HepG2 (cell line): ENCODE measurements around the gene SLC50A1. TPM values are rescaled to one million over a fixed set of nuclear protein-coding genes. Genes with fewer than 3 reads are reported as not detected.

ENCODE experiments used
- CSRNP2 ChIP-seq: sonication (generic); formaldehyde crosslinking; conservative IDR thresholded peaks from 2 replicates; pipeline ENCODE4 v1.8.0; 2022; ENCODE audit warnings: low read depth, missing genetic modification reagents
- EED ChIP-seq: sonication (generic); formaldehyde crosslinking; IDR thresholded peaks from 2 replicates; pipeline ENCODE4 v1.5.0; 2020; ENCODE audit warnings: mild to moderate bottlenecking, missing genetic modification reagents
- HNF4A ChIP-seq: sonication (generic); formaldehyde crosslinking; IDR thresholded peaks from 2 replicates; pipeline ENCODE4 v1.4.0; 2020; ENCODE audit warnings: missing genetic modification reagents
- SMAD1 ChIP-seq: sonication (generic); formaldehyde crosslinking; IDR thresholded peaks from 2 replicates; pipeline ENCODE4 v1.4.0; 2020; ENCODE audit warnings: missing genetic modification reagents, low read depth, mild to moderate bottlenecking, borderline replicate concordance
- SMAD9 ChIP-seq: sonication (generic); formaldehyde crosslinking; IDR thresholded peaks from 2 replicates; pipeline ENCODE4 v1.5.1; 2020; ENCODE audit warnings: mild to moderate bottlenecking, missing genetic modification reagents
- SRY ChIP-seq: sonication (generic); formaldehyde crosslinking; IDR thresholded peaks from 2 replicates; pipeline ENCODE4 v1.8.0; 2022; ENCODE audit warnings: mild to moderate bottlenecking, missing genetic modification reagents
- TIGD3 ChIP-seq: sonication (generic); formaldehyde crosslinking; IDR thresholded peaks from 2 replicates; pipeline ENCODE4 v1.5.1; 2020; ENCODE audit warnings: mild to moderate bottlenecking, missing genetic modification reagents, borderline replicate concordance
- ZBTB26 ChIP-seq: IDR thresholded peaks from 2 replicates; pipeline ENCODE4 v1.6.1; 2016; ENCODE audit warnings: missing compliant biosample characterization, missing genetic modification reagents, borderline replicate concordance
- ZBTB7A ChIP-seq: sonication (generic); formaldehyde crosslinking; IDR thresholded peaks from 2 replicates; pipeline ENCODE4 v1.8.0; 2022; ENCODE audit warnings: mild to moderate bottlenecking, missing genetic modification reagents
- ZGPAT ChIP-seq: IDR thresholded peaks from 2 replicates; pipeline ENCODE4 v1.6.1; 2016; ENCODE audit warnings: mild to moderate bottlenecking
- ZNF318 ChIP-seq: sonication (generic); formaldehyde crosslinking; IDR thresholded peaks from 2 replicates; pipeline ENCODE4 v1.4.0; 2020; ENCODE audit warnings: mild to moderate bottlenecking, missing genetic modification reagents
- ZNF644 ChIP-seq: IDR thresholded peaks from 2 replicates; pipeline ENCODE4 v1.6.1; 2016; ENCODE audit warnings: low read depth
- ZNF788 ChIP-seq: sonication (generic); formaldehyde crosslinking; IDR thresholded peaks from 2 replicates; pipeline ENCODE4 v1.5.0; 2020; ENCODE audit warnings: mild to moderate bottlenecking, missing genetic modification reagents, borderline replicate concordance
- polyA plus RNA-seq, 8 experiments: library from polyadenylated mRNA; depleted of rRNA in 3 of 8; stranded (reverse) in 7 of 8; unstranded in 1 of 8; fragments of >200 nt; fragmentation: Illumina TruSeq in 4 of 8; extraction: Trizol in 4 of 8; gene quantifications; 2 replicates each; pipeline versions ENCODE4 v1.2.1 to v1.2.3, GENCODE V29; 2011 to 2016; ENCODE audit warnings: low read depth in 4 of 8, missing spikeins in 1 of 8, mixed read lengths in 1 of 8; ENCODE audit not compliant: insufficient read depth in 1 of 8
- total RNA-seq, 5 experiments: library from RNA; depleted of rRNA; stranded (reverse); fragments of >200 nt; fragmentation: Illumina TruSeq; extraction: Trizol; gene quantifications; 2 replicates each; pipeline ENCODE4 v1.2.3, GENCODE V29; 2016; ENCODE audit warnings: low read depth in 1 of 5

The SLC50A1 gene
- total and polyA plus RNA-seq, 2 of the 13 experiments (the other 11 are each of a cell fraction or from before 2014, with no cell fraction given): 22.5 to 46.8 TPM

- TF ChIP-seq SMAD1 (CRISPR knock-in tag): no peak
- TF ChIP-seq ZNF788 (CRISPR knock-in tag): no peak
- TF ChIP-seq ZBTB7A (CRISPR knock-in tag): no peak
- no peak for TF ChIP-seq ZNF644 (CRISPR knock-in tag)
- no peak for TF ChIP-seq EED (CRISPR knock-in tag)
- no peak for TF ChIP-seq SMAD9 (CRISPR knock-in tag)
- no peak for TF ChIP-seq CSRNP2 (CRISPR knock-in tag)
- no peak for TF ChIP-seq ZBTB26 (CRISPR knock-in tag)
- TF ChIP-seq ZGPAT: 0 out of 2 replicates have a peak, but pooled peaks have one; percentile 4
- no peak for TF ChIP-seq TIGD3 (CRISPR knock-in tag)
- TF ChIP-seq HNF4A (CRISPR knock-in tag): no peak
- no peak for TF ChIP-seq ZNF318 (CRISPR knock-in tag)
- TF ChIP-seq SRY (CRISPR knock-in tag): no peak
These were observed 4.4 kb upstream of the SLC50A1 start (continued) for GRCh38 chr1:155131285-155131684.
